Aorta (tissue), 5 donors: ENCODE results near the gene PSMD14. TPM values are rescaled to one million over a fixed set of nuclear protein-coding genes. Genes with fewer than 3 reads are reported as not detected.
A peak's percentile ranks its signal among the peaks of the same experiment; 100 is the strongest.
"Not testable (repeated sequence)": the region's sequence is repeated elsewhere in the genome, so short reads cannot be mapped to it uniquely, and the experiment has no call there.

Experiments
- ATAC-seq: fragments of 200-7000 bp; cut with Tn5 transposase; one replicate; pipeline ENCODE4 v1.9.1; 2022; ENCODE audit warnings: moderate library complexity; ENCODE audit not compliant: low FRiP score
- DNase-seq, 2 donors: peaks; one replicate each; pipeline ENCODE4 v3.0.0-alpha.2; 2020
- H3K27ac ChIP-seq, 2 donors: one replicate each; pipeline ENCODE4 v1.5.1; 2013; ENCODE audit warnings: low read length in 2 of 2, mild to moderate bottlenecking in 2 of 2, moderate library complexity in 2 of 2, control low read depth in 1 of 2, inconsistent platforms in 1 of 2, low read depth in 1 of 2
- H3K27me3 ChIP-seq, 2 donors: one replicate each; pipeline ENCODE4 v1.6.1; 2013; ENCODE audit warnings: control low read depth in 1 of 2, low read length in 1 of 2, mild to moderate bottlenecking in 1 of 2, moderate library complexity in 1 of 2; ENCODE audit not compliant: insufficient read depth in 2 of 2, control insufficient read depth in 1 of 2
- H3K36me3 ChIP-seq, 2 donors: one replicate each; pipeline ENCODE4 v1.6.1; 2013; ENCODE audit warnings: control low read depth in 1 of 2, low read length in 1 of 2, mild to moderate bottlenecking in 1 of 2; ENCODE audit not compliant: insufficient read depth in 2 of 2, control insufficient read depth in 1 of 2
- H3K4me1 ChIP-seq, 2 donors: one replicate each; pipeline ENCODE4 v1.6.1; 2013; ENCODE audit warnings: low read length in 2 of 2, control low read depth in 1 of 2, mild to moderate bottlenecking in 1 of 2, moderate library complexity in 1 of 2; ENCODE audit not compliant: insufficient read depth in 2 of 2, control insufficient read depth in 1 of 2
- H3K4me3 ChIP-seq, 2 donors: one replicate each; pipeline ENCODE4 v1.5.1; 2013; ENCODE audit warnings: low read length in 2 of 2, control low read depth in 1 of 2, mild to moderate bottlenecking in 1 of 2
- H3K9me3 ChIP-seq: one replicate; pipeline ENCODE4 v1.6.1; 2013; ENCODE audit warnings: mild to moderate bottlenecking, low read length; ENCODE audit not compliant: control insufficient read depth
- WGBS, 2 donors: extraction: QIAGEN DNeasy Blood & Tissue Kit; methylation state at CpG; one replicate each; pipeline ENCODE4 v1.1.7; 2013; 5-methylcytosine and 5-hydroxymethylcytosine counted together
- intact Hi-C, 2 donors: fragments of 100-400 bp; cut with DNase I; formaldehyde crosslinking; loops; one replicate each; pipeline versions ENCODE4 v1.14.2 to v1.15.0; 2022
- long read RNA-seq, 2 donors: library from polyadenylated mRNA; unstranded; transcript quantifications; one replicate each; pipeline ENCODE4 v2.0.0, GENCODE V29; 2020 to 2021
- polyA plus RNA-seq, 2 donors: library from polyadenylated mRNA; stranded (reverse); fragments of 200-250 nt; gene quantifications; one replicate each; pipeline ENCODE4 v1.2.3, GENCODE V29; 2013
- total RNA-seq, 2 donors: library from RNA; stranded (reverse); fragmentation: NEBNext Ultra II Directional; extraction: Animal tissue kit (Norgen Biotek cat#: 25700); gene quantifications; one replicate each; pipeline ENCODE4 v1.2.1, GENCODE V29; 2021
- donor health status: healthy with polysubstance abuse.
- donor health status: Bipolar disorder and iron deficiency.
- donor health status: DM: no; HTN: no; CAD: no.
- donor health status: DM: no; HTN: no; CAD: no.
- donor health status: DM: yes; HTN: yes; CAD: no.

PSMD14 gene
- total RNA-seq: 10 to 100 TPM; 26.9 to 31.8 TPM
- 10 to 100 TPM; 21.0 to 47.7 TPM for polyA plus RNA-seq
- long read RNA-seq, donor 1, transcript PSMD14-201 (12 exons, 1,954 nt): major isoform, 187 of 207 reads
- long read RNA-seq, donor 1, partial matches to known transcripts: 12 of 207 reads
- long read RNA-seq, donor 1, other reads (novel, unspliced or antisense): 8 of 207 reads
- long read RNA-seq, donor 2, transcript PSMD14-201 (12 exons, 1,954 nt): major isoform, 18 of 19 reads
- long read RNA-seq, donor 2, partial matches to known transcripts: 1 of 19 reads
- long read RNA-seq, donor 2, other reads (novel, unspliced or antisense): 0 of 19 reads

DNA sequence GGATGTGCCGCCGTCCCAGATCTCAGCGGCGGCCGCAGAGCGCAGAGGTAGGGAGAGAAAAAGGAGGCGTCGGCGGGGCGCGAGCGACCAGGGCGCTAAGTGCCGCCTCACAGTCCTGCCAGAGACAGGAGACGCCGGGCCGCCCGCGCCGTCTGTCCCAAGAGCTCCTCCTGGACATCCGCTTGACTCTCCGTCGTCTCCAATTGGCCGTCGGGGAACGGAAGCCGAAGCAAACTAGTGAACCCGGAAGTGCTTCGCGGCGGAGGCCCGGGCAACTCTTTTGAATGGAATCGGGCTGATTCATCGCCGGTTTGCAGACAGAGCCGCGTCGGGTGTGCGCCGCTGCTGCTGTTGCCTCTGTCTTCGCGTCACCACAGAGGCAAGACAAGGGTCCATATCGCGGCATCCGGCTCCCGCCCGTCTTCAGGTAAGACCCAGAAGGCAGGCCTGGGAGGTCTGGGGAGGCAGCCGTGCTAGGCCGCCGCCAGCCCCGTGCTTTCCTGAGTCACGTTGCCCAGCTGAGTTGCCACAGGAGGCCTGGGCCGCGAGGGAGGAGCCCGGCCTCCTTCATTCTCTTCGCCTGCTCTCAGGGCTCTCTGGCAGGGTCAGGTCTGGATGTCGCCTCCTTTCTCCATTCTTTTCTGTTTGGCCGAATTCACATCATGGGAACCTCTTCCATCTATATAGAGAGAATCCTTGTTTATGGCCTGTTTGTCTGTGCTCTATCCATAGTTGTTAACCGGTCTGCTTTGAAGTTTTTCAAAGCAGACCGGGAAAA lies at the start of gene PSMD14:
PSMD14 (plus strand) TSS at position 248 of the 778 bp plus-strand sequence. CDS start 10,401 bp downstream, outside the sequence.
- Histone ChIP-seq H3K36me3 (no peaks in the 10 kb centered on the region), H3K27ac (peak within 1 kb of the TSS in 1 of 2 donors; percentile 75), H3K27me3 (no peaks in the 10 kb centered on the region), H3K4me3 (peak within 1 kb of the TSS; percentile 79 to 92), H3K9me3 (peaks cover 4% of the 10 kb centered on the region), H3K4me1 (peaks cover 0 to 6% of the 10 kb centered on the region in 2 donors)
- WGBS, 2 donors: 0 to 1% methylated on average over 59 to 60 of the region's 60 CpGs
- intact Hi-C loops: no loop called here
- peak; percentile 96 to 97 for DNase-seq
- peak; percentile 98 for ATAC-seq

DNA sequence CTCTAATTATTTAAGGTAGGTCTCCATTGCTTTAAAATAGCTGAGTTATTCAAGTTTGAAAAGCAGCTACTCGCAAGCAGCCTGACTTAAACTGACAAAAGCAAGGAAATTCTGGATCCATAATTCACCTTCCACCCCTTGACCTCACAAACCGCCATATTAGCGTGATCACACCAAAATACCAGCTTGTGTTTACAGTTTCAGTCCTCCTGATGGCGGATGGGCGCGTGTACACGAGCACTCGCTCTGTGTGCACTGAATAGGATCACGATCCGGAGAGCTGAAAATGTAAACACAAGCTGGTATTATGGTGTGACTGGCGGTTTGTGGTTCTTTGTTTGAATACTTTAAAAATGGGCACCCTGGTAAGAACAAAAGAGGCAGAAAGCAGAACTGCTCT lies 42.4 kb upstream of the PSMD14 start:
- Histone ChIP-seq H3K9me3 (peaks cover 1% of the 10 kb centered on the region), H3K27me3 (peaks cover 0 to 2% of the 10 kb centered on the region in 2 donors), H3K4me1 (no peaks in the 10 kb centered on the region), H3K27ac (no peak overlapping the region), H3K36me3 (no peaks in the 10 kb centered on the region), H3K4me3 (no peak overlapping the region)
- WGBS, 2 donors: 89 to 91% methylated on average over 11 of the region's 11 CpGs
- ATAC-seq (no peak), DNase-seq (no peak)
- intact Hi-C loops: no loop called here

DNA sequence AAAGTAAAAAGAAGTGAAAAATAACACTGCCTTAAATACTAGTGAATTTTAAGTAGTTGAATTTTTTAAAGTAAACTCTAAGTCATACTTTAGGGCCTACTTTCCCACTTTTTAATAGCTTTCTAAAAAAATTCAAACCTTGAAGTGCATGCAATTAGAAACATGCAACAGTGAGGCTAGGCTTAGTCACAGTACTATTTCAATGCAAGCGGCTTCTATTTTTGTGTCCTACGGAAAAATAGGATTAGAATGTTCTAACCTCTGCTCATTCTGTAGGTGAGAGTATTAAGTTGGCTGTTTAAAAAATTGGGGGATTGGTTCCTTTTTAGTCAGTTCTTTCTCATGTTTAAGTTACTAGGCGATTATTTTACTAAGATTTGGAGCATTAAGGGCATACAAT lies 39.1 kb upstream of the PSMD14 start:
- H3K4me3 ChIP-seq: no peak overlapping the region
- DNase-seq (no peak), ATAC-seq (no peak)
- H3K36me3 ChIP-seq: no peaks in the 10 kb centered on the region
- no peaks in the 10 kb centered on the region for H3K27me3 ChIP-seq
- 89 to 92% methylated on average over 3 of the region's 3 CpGs for WGBS, 2 donors
- intact Hi-C loops: no loop called here
- H3K9me3 ChIP-seq: no peaks in the 10 kb centered on the region
- no peak overlapping the region for H3K27ac ChIP-seq
- H3K4me1 ChIP-seq: no peaks in the 10 kb centered on the region

- H3K36me3 ChIP-seq: no peaks in the 10 kb centered on the region
- no peaks in the 10 kb centered on the region for H3K4me1 ChIP-seq
- intact Hi-C loops: loop anchor here (2.0 to 5.0 kb wide), 2 partner anchors 46 to 48 kb away; no protein-coding TSS in a partner anchor
- H3K27me3 ChIP-seq: no peaks in the 10 kb centered on the region
- no peak for ATAC-seq
- no peak for DNase-seq
- H3K27ac ChIP-seq: no peak overlapping the region
- no peaks in the 10 kb centered on the region for H3K9me3 ChIP-seq
- no peak overlapping the region for H3K4me3 ChIP-seq
- 43 to 46% methylated on average over 5 of the region's 5 CpGs for WGBS, 2 donors
These were observed 35.0 kb upstream of the PSMD14 start for GRCh38 chr2:161273038-161273760.

GRCh38 chr2:161278564-161279229 lies 29.5 kb upstream of the PSMD14 start:
- H3K4me1 ChIP-seq, intact Hi-C loops, DNase-seq, H3K4me3 ChIP-seq, H3K27me3 ChIP-seq, ATAC-seq, H3K9me3 ChIP-seq, H3K27ac ChIP-seq, H3K36me3 ChIP-seq: not testable (repeated sequence)
- 60 to 64% methylated on average over 11 of the region's 11 CpGs for WGBS, 2 donors

DNA sequence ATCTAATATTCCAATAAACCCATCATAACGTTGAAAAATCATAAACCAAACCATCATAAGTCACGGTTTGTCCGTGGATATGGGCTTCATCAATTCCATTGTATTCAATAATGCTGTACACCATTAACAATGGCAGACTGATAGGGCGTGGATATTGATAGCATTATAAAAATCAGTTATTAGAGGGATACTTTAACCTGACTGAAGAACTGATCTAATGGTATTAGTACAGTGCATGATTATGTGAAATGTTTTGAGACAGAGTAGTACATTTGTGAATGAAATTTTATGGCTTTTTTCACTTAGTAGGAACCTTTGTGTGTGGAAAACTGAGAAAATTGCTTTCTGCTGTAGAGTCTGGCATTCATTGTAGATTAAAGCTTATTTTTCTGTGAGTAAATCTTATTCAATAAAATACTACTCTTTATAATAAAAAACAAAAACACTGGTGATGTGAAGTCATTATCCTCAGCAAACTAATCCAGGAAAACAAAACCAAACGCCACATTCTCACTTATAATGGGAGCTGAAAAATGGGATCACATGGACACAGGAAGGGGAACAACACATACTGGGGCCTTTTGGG lies 28.9 kb upstream of the PSMD14 start:
- intact Hi-C loops, DNase-seq, H3K9me3 ChIP-seq, H3K4me3 ChIP-seq, H3K27ac ChIP-seq, ATAC-seq, H3K36me3 ChIP-seq, H3K4me1 ChIP-seq, H3K27me3 ChIP-seq: not testable (repeated sequence)
- 70 to 75% methylated on average over 5 of the region's 5 CpGs for WGBS, 2 donors

GRCh38 chr2:161280906-161281323 lies 27.3 kb upstream of the PSMD14 start:
- H3K27ac ChIP-seq, ATAC-seq, H3K4me3 ChIP-seq, intact Hi-C loops, H3K27me3 ChIP-seq, H3K4me1 ChIP-seq, H3K9me3 ChIP-seq, H3K36me3 ChIP-seq: not testable (repeated sequence)
- peak; percentile 80 to 92 for DNase-seq
- WGBS, 2 donors: 71 to 75% methylated on average over 18 of the region's 18 CpGs
